Upper lobe of left lung (tissue), 6 donors: ENCODE results near the gene NRBP1. TPM values are rescaled to one million over a fixed set of nuclear protein-coding genes. Genes with fewer than 3 reads are reported as not detected.

ENCODE experiments used
- ATAC-seq, 2 donors: fragments of 200-7000 bp; cut with Tn5 transposase; one replicate each; pipeline ENCODE4 v1.9.1; 2022; ENCODE audit warnings: mild to moderate bottlenecking in 2 of 2, moderate library complexity in 2 of 2; ENCODE audit not compliant: low FRiP score in 2 of 2
- DNase-seq, 2 donors: peaks; one replicate each; pipeline ENCODE4 v3.0.0-alpha.2; 2019 to 2020
- H3K27ac ChIP-seq, 4 donors: fragments of 200-600 bp; sonication (generic); one replicate each; pipeline ENCODE4 v1.5.1; 2016 to 2019
- H3K27me3 ChIP-seq, 4 donors: fragments of 200-600 bp; sonication (generic); one replicate each; pipeline ENCODE4 v1.5.1; 2017 to 2019
- H3K36me3 ChIP-seq, 4 donors: fragments of 200-600 bp; sonication (generic); one replicate each; pipeline ENCODE4 v1.5.1; 2016 to 2019
- H3K4me1 ChIP-seq, 4 donors: fragments of 200-600 bp; sonication (generic); one replicate each; pipeline ENCODE4 v1.5.1; 2018 to 2019
- H3K4me3 ChIP-seq, 4 donors: fragments of 200-600 bp; sonication (generic); one replicate each; pipeline ENCODE4 v1.5.1; 2017 to 2019; ENCODE audit warnings: mild to moderate bottlenecking in 2 of 4, moderate library complexity in 1 of 4
- H3K9me3 ChIP-seq, 4 donors: fragments of 200-600 bp; sonication (generic); one replicate each; pipeline ENCODE4 v1.5.1; 2018 to 2019
- CTCF ChIP-seq, 6 experiments: fragments of 450-650 bp in 4 of 6; fragments of 200-600 bp in 2 of 6; sonication (generic) in 2 of 6; IDR thresholded peaks; one replicate each; pipeline ENCODE4 v1.5.1; 2016 to 2019; ENCODE audit warnings: antibody characterized with exemption in 6 of 6
- EP300 ChIP-seq, 4 donors: sonication (generic); formaldehyde crosslinking; IDR thresholded peaks; one replicate each; pipeline ENCODE4 v1.5.1; 2017; ENCODE audit warnings: antibody characterized with exemption in 4 of 4, control low read depth in 2 of 4
- POLR2A ChIP-seq, 4 donors: fragments of 450-650 bp; IDR thresholded peaks; one replicate each; pipeline ENCODE4 v1.5.1; 2016 to 2017; ENCODE audit warnings: antibody characterized with exemption in 4 of 4, mild to moderate bottlenecking in 2 of 4
- POLR2AphosphoS5 ChIP-seq, 2 donors: sonication (generic); formaldehyde crosslinking; IDR thresholded peaks; one replicate each; pipeline ENCODE4 v1.5.1; 2017; ENCODE audit warnings: antibody characterized with exemption in 2 of 2
- WGBS, 2 donors: methylation state at CpG; one replicate each; pipeline ENCODE4 v1.1.5; 2017 to 2018; 5-methylcytosine and 5-hydroxymethylcytosine counted together
- total RNA-seq, 6 donors: library from RNA; depleted of rRNA in 4 of 6; stranded (reverse); fragments of >200 nt in 4 of 6; gene quantifications; one replicate each; pipeline versions ENCODE4 v1.1.0 to v1.2.1, GENCODE V29; 2016 to 2021
- donor health status: DM: no; HTN: no; CAD: no; lungs with moderate emphysema.
- donor health status: DM: no; HTN: yes; CAD: no; lungs with severe emphysema.

Gene NRBP1
- total RNA-seq, 6 donors from 2014 or later = 46.5 to 81.5 (median 62.5) TPM

- H3K36me3 ChIP-seq = peaks cover 61 to 82% (median 71%) of the 10 kb centered on the region in 4 donors
- H3K27me3 ChIP-seq = no peaks in the 10 kb centered on the region
- WGBS, 2 donors = 85 to 94% methylated on average over 6 of the region's 6 CpGs
- H3K4me3 ChIP-seq = no peak overlapping the region
- ATAC-seq (no peak), DNase-seq (no peak)
- no peaks in the 10 kb centered on the region for H3K9me3 ChIP-seq
- no peak overlapping the region for H3K27ac ChIP-seq
- H3K4me1 ChIP-seq = peaks cover 12 to 22% (median 16%) of the 10 kb centered on the region in 4 donors
- TF ChIP-seq EP300 (IDR thresholded peaks at IDR 0.05) (no peak), POLR2AphosphoS5 (IDR thresholded peaks at IDR 0.05) (no peak), POLR2A (IDR thresholded peaks at IDR 0.05) (no peak), CTCF (IDR thresholded peaks at IDR 0.05) (no peak)
These were observed 7.2 kb downstream of the NRBP1 start for GRCh38 chr2:27435628-27436027.

DNA sequence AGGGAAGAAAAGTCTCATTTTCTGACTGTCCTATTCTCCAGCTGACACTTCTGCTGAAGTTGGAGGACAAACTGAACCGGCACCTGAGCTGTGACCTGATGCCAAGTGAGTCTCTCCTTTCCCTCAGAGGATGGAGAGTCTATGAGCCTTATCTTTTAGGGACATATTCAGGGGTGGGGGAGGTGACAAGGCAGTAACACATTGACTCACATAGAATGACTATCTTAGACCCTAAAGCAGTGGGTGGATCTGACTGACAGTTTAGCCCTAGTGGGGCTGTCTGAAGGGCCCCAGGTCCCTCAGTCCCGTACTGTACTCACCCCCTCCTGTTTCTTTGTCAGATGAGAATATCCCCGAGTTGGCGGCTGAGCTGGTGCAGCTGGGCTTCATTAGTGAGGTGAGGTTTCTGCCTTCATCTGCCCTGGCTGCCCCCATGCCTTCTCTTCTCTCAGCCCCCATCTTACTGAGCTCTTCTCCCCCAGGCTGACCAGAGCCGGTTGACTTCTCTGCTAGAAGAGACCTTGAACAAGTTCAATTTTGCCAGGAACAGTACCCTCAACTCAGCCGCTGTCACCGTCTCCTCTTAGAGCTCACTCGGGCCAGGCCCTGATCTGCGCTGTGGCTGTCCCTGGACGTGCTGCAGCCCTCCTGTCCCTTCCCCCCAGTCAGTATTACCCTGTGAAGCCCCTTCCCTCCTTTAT, 12.9 kb downstream of the NRBP1 start:
- 88 to 90% methylated on average over 10 of the region's 10 CpGs for WGBS, 2 donors
- DNase-seq (no peak), ATAC-seq (no peak)
- Histone ChIP-seq H3K36me3 (peaks cover 45 to 80% (median 65%) of the 10 kb centered on the region in 4 donors), H3K9me3 (no peaks in the 10 kb centered on the region), H3K4me3 (no peak overlapping the region), H3K27me3 (no peaks in the 10 kb centered on the region), H3K27ac (no peak overlapping the region), H3K4me1 (peaks cover 0 to 7% (median 2%) of the 10 kb centered on the region in 4 donors)
- TF ChIP-seq POLR2AphosphoS5 (IDR thresholded peaks at IDR 0.05) (no peak), POLR2A (IDR thresholded peaks at IDR 0.05) (no peak), CTCF (IDR thresholded peaks at IDR 0.05) (no peak), EP300 (IDR thresholded peaks at IDR 0.05) (no peak)

- H3K9me3 ChIP-seq = no peaks in the 10 kb centered on the region
- 52 to 76% methylated on average over 49 to 58 of the region's 80 CpGs for WGBS, 2 donors
- H3K27me3 ChIP-seq = no peaks in the 10 kb centered on the region
- peak; percentile 76 to 94 for ATAC-seq
- H3K36me3 ChIP-seq = peaks cover 42 to 72% (median 57%) of the 10 kb centered on the region in 4 donors
- H3K4me3 ChIP-seq = peak within 1 kb of the TSS in 3 of 4 donors; percentile 48 to 57 (median 54)
- DNase-seq = peak; percentile 75 to 94
- no peak for TF ChIP-seq EP300 (IDR thresholded peaks at IDR 0.05)
- TF ChIP-seq CTCF (IDR thresholded peaks at IDR 0.05) = peak in 3 of 6 experiments; percentile 17 to 41 (median 33)
- TF ChIP-seq POLR2AphosphoS5 (IDR thresholded peaks at IDR 0.05) = no peak
- TF ChIP-seq POLR2A (IDR thresholded peaks at IDR 0.05) = peak in 1 of 4 donors; percentile 41
- peak within 1 kb of the TSS in 3 of 4 donors; percentile 58 to 67 (median 65) for H3K27ac ChIP-seq
- peaks cover 0 to 8% (median 2%) of the 10 kb centered on the region in 4 donors for H3K4me1 ChIP-seq
These were observed 13.8 kb downstream of the NRBP1 start, which contains the start of gene KRTCAP3 for GRCh38 chr2:27441958-27442919. Gene KRTCAP3, plus strand, starts transcription at chr2:27442381. Its CDS starts 32 bp downstream, at chr2:27442413.

- H3K27ac ChIP-seq = peak overlapping the region in 3 of 4 donors; percentile 58 to 67 (median 65)
- no peaks in the 10 kb centered on the region for H3K9me3 ChIP-seq
- no peaks in the 10 kb centered on the region for H3K27me3 ChIP-seq
- TF ChIP-seq CTCF (IDR thresholded peaks at IDR 0.05) (no peak), POLR2AphosphoS5 (IDR thresholded peaks at IDR 0.05) (no peak), POLR2A (IDR thresholded peaks at IDR 0.05) (no peak), EP300 (IDR thresholded peaks at IDR 0.05) (no peak)
- H3K36me3 ChIP-seq = peaks cover 36 to 72% (median 53%) of the 10 kb centered on the region in 4 donors
- WGBS, 2 donors = 73 to 77% methylated on average over 5 to 6 of the region's 6 CpGs
- ATAC-seq (peak in 1 of 2 donors; percentile 14), DNase-seq (peak; percentile 23 to 42)
- H3K4me3 ChIP-seq = peak overlapping the region in 3 of 4 donors; percentile 48 to 57 (median 54)
- H3K4me1 ChIP-seq = peaks cover 0 to 8% (median 2%) of the 10 kb centered on the region in 4 donors
These were observed 14.5 kb downstream of the NRBP1 start for GRCh38 chr2:27442920-27443282.
